NCI-H2081 (cell line): ENCODE measurements around the gene ZNF474.
"Not testable (repeated sequence)": the region's sequence is repeated elsewhere in the genome, so short reads cannot be mapped to it uniquely, and the experiment has no call there.

Experiments
- DNase-seq, 2 experiments: peaks; one replicate each; lab custom pipeline; 2025; lab: John Stamatoyannopoulos, UW

ZNF474 gene

GRCh38 chr5:122129306-122129705 is at the start of gene ZNF474:
Gene ZNF474 (plus strand): TSS chr5:122129546. CDS start chr5:122151991, 22,445 bp downstream.
- DNase-seq = peak in 1 of 2 experiments; percentile 8

GRCh38 chr5:122081541-122081940 is 47.8 kb upstream of the ZNF474 start:
- DNase-seq = peak in 1 of 2 experiments; percentile 38

GRCh38 chr5:122083535-122083934 is 45.8 kb upstream of the ZNF474 start:
- DNase-seq = no peak

GRCh38 chr5:122085041-122085440 is 44.3 kb upstream of the ZNF474 start:
- no peak for DNase-seq

GRCh38 chr5:122089096-122090013 is 40.0 kb upstream of the ZNF474 start:
- DNase-seq = peak in 1 of 2 experiments; percentile 70

- DNase-seq = peak in 1 of 2 experiments; percentile 3
Observed at GRCh38 chr5:122091936-122092600, 37.3 kb upstream of the ZNF474 start.

- no peak for DNase-seq
Observed at GRCh38 chr5:122093415-122094180, 35.7 kb upstream of the ZNF474 start.

- not testable (repeated sequence) for DNase-seq
Observed at GRCh38 chr5:122094251-122094650, 35.1 kb upstream of the ZNF474 start.

GRCh38 chr5:122095158-122095557 is 34.2 kb upstream of the ZNF474 start:
- no peak for DNase-seq

- no peak for DNase-seq
Observed at GRCh38 chr5:122097391-122097790, 32.0 kb upstream of the ZNF474 start.

GRCh38 chr5:122099060-122099790 is 30.1 kb upstream of the ZNF474 start:
- no peak for DNase-seq

- peak; percentile 33 to 50 for DNase-seq
Observed at GRCh38 chr5:122101636-122102285, 27.6 kb upstream of the ZNF474 start.

GRCh38 chr5:122102825-122103224 is 26.5 kb upstream of the ZNF474 start:
- no peak for DNase-seq

- DNase-seq = no peak
Observed at GRCh38 chr5:122105909-122106308, 23.4 kb upstream of the ZNF474 start.

- no peak for DNase-seq
Observed at GRCh38 chr5:122107016-122107415, 22.3 kb upstream of the ZNF474 start.

GRCh38 chr5:122110987-122111386 is 18.4 kb upstream of the ZNF474 start:
- DNase-seq = no peak

- peak; percentile 6 to 46 for DNase-seq
Observed at GRCh38 chr5:122111460-122111859, 17.9 kb upstream of the ZNF474 start.

GRCh38 chr5:122112063-122112462 is 17.3 kb upstream of the ZNF474 start:
- no peak for DNase-seq

- no peak for DNase-seq
Observed at GRCh38 chr5:122112733-122113558, 16.4 kb upstream of the ZNF474 start.

- DNase-seq = no peak
Observed at GRCh38 chr5:122114501-122114900, 14.8 kb upstream of the ZNF474 start.
